ENCODE data around the gene CBLN1. TPM values are rescaled to one million over a fixed set of nuclear protein-coding genes. Genes with fewer than 3 reads are reported as not detected.
A peak's percentile ranks its signal among the peaks of the same experiment; 100 is the strongest.

The CBLN1 gene
- total and polyA plus RNA-seq, 2 of the 4 experiments (the other 2 are of a cell fraction): not detected

DNA sequence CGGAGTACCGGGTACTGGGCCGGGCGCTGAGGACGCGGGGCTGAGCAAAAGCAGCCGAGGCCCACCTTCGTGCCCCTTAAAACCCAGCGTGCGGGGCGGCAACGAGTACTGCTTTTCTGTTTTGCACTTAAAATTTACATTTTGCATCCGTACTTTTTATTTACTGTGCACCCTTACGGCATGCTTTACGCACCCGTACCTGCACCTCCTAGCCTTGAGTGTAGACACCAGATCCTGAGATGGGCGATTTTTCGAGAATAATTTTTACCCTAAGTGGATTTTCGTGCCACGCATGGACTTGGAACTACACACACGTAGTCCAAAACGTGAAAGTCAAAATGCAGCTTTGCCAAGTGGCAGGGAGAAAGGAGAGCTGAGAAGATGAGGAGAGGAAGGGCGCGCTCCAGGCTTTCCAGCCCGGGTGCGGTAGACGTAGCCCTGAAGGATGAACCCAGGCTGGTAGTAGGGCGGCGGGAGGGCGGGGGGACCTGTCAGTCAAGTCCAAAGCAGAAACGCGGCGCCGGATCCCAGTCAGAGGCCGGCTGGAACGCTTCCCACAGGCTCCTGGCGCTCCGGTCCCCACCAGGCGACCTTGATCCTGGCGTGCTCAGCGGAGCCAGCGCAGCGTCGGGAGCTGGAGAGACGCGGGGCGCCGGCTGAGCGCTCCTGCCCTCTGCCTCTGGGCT lies 1.2 kb upstream of the CBLN1 start:
- no peak overlapping the region for H2BK120ac ChIP-seq (ENCODE audit: low read depth, low read length)
- DNase-seq: no peak
- H3K18ac ChIP-seq (ENCODE audit: low read depth, low read length): no peak overlapping the region
- no peaks in the 10 kb centered on the region for H3K9me3 ChIP-seq (ENCODE audit: control insufficient read depth, insufficient read depth, low read length)
- H4K20me1 ChIP-seq (ENCODE audit: insufficient read depth, low read length): no peaks in the 10 kb centered on the region
- peaks cover 47% of the 10 kb centered on the region for H3K27me3 ChIP-seq (ENCODE audit: control insufficient read depth, insufficient read depth, low read length)
- no peak overlapping the region for H2AK9ac ChIP-seq (replicated peaks; ENCODE audit: low read depth, low read length, poor library complexity)
- H2AK5ac ChIP-seq (ENCODE audit: low read depth, low read length): no peak overlapping the region
- no peak overlapping the region for H4K8ac ChIP-seq (ENCODE audit: low read depth in 2 of 2, low read length in 2 of 2)
- peak overlapping the region; percentile 70 for H2AFZ ChIP-seq (replicated peaks; ENCODE audit: low read length, poor library complexity)
- no peak overlapping the region for H2BK20ac ChIP-seq (ENCODE audit: low read depth, low read length)
- H3K79me1 ChIP-seq (ENCODE audit: low read depth in 1 of 2, low read length in 2 of 2): no peaks in the 10 kb centered on the region
- H3K36me3 ChIP-seq (ENCODE audit: control insufficient read depth, insufficient read depth, low read length): no peaks in the 10 kb centered on the region
- H3K4me2 ChIP-seq (ENCODE audit: low read depth, low read length): no peak overlapping the region
- in situ Hi-C loops (cut with MboI; ENCODE audit: low sequenced_read_pairs): no loop called here
- dilution Hi-C loops (cut with HindIII; ENCODE audit: low sequenced_read_pairs, unreplicated experiment): no loop called here
- no TSS peak for BruUV-seq (replicated peaks)
- CTCF ChIA-PET: no interaction called here
- 15% methylated on average over 16 of the region's 49 CpGs; no CpG with 5 or more reads in 1 of the 2 experiments for WGBS, 2 experiments (ENCODE audit: extremely low coverage in 2 of 2, insufficient read length in 1 of 2)
- H3K27ac ChIP-seq (ENCODE audit: insufficient read depth, low read length): no peak overlapping the region
- ATAC-seq (ENCODE audit: low read depth): no peak
- H3K4me1 ChIP-seq (ENCODE audit: control insufficient read depth, insufficient read depth, low read length): no peaks in the 10 kb centered on the region
- no peak overlapping the region for H3K4ac ChIP-seq (ENCODE audit: low read depth, low read length)
- H4K5ac ChIP-seq (ENCODE audit: low read depth, low read length): no peak overlapping the region
- no peak overlapping the region for H3K9ac ChIP-seq (ENCODE audit: low read depth, low read length)
- TF ChIP-seq MAZ (IDR thresholded peaks at IDR 0.05; ENCODE audit: borderline replicate concordance, low read depth, low read length): no peak
- TF ChIP-seq RCOR1 (IDR thresholded peaks at IDR 0.05; ENCODE audit: insufficient replicate concordance, low read length): no peak
- TF ChIP-seq, protein P1, sequence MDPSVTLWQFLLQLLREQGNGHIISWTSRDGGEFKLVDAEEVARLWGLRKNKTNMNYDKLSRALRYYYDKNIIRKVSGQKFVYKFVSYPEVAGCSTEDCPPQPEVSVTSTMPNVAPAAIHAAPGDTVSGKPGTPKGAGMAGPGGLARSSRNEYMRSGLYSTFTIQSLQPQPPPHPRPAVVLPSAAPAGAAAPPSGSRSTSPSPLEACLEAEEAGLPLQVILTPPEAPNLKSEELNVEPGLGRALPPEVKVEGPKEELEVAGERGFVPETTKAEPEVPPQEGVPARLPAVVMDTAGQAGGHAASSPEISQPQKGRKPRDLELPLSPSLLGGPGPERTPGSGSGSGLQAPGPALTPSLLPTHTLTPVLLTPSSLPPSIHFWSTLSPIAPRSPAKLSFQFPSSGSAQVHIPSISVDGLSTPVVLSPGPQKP (IDR thresholded peaks at IDR 0.05; ENCODE audit: borderline replicate concordance, low read depth, low read length): no peak
- no peak for TF ChIP-seq FOS (IDR thresholded peaks at IDR 0.05; ENCODE audit: low read depth, low read length)
- no peak for TF ChIP-seq BHLHE40 (IDR thresholded peaks at IDR 0.05; ENCODE audit: low read depth, low read length)
- TF ChIP-seq RFX5 (IDR thresholded peaks at IDR 0.05; ENCODE audit: low read depth, low read length): no peak
- TF ChIP-seq, protein P2, sequence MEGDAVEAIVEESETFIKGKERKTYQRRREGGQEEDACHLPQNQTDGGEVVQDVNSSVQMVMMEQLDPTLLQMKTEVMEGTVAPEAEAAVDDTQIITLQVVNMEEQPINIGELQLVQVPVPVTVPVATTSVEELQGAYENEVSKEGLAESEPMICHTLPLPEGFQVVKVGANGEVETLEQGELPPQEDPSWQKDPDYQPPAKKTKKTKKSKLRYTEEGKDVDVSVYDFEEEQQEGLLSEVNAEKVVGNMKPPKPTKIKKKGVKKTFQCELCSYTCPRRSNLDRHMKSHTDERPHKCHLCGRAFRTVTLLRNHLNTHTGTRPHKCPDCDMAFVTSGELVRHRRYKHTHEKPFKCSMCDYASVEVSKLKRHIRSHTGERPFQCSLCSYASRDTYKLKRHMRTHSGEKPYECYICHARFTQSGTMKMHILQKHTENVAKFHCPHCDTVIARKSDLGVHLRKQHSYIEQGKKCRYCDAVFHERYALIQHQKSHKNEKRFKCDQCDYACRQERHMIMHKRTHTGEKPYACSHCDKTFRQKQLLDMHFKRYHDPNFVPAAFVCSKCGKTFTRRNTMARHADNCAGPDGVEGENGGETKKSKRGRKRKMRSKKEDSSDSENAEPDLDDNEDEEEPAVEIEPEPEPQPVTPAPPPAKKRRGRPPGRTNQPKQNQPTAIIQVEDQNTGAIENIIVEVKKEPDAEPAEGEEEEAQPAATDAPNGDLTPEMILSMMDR (conservative IDR thresholded peaks at IDR 0.05; ENCODE audit: low read depth, low read length): no peak
- TF ChIP-seq, protein P3, sequence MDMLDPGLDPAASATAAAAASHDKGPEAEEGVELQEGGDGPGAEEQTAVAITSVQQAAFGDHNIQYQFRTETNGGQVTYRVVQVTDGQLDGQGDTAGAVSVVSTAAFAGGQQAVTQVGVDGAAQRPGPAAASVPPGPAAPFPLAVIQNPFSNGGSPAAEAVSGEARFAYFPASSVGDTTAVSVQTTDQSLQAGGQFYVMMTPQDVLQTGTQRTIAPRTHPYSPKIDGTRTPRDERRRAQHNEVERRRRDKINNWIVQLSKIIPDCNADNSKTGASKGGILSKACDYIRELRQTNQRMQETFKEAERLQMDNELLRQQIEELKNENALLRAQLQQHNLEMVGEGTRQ (IDR thresholded peaks at IDR 0.05; ENCODE audit: low read depth, low read length): no peak
- no peak for TF ChIP-seq MXI1 (IDR thresholded peaks at IDR 0.05; ENCODE audit: borderline replicate concordance, low read depth, low read length)
- no peak for TF ChIP-seq POLR2A (IDR thresholded peaks at IDR 0.05; ENCODE audit: low read depth, low read length)
- TF ChIP-seq NFE2L2 (IDR thresholded peaks at IDR 0.05; ENCODE audit: low read depth, low read length): no peak
- no peak for TF ChIP-seq CHD1 (IDR thresholded peaks at IDR 0.05; ENCODE audit: low read depth, low read length)
- no peak for TF ChIP-seq SMC3 (IDR thresholded peaks at IDR 0.05; ENCODE audit: low read depth, low read length)
- TF ChIP-seq RAD21 (IDR thresholded peaks at IDR 0.05; ENCODE audit: low read length): no peak
- no peak for TF ChIP-seq MAFK (IDR thresholded peaks at IDR 0.05; ENCODE audit: low read depth, low read length)
- no peak for TF ChIP-seq CEBPB (IDR thresholded peaks at IDR 0.05; ENCODE audit: low read depth, low read length)
- H2BK5ac ChIP-seq (ENCODE audit: low read depth, low read length, poor library complexity, severe bottlenecking): no peak overlapping the region
- no peak overlapping the region for H3K23ac ChIP-seq (ENCODE audit: low read depth, low read length)
- intact Hi-C loops (cut with micrococcal nuclease): no loop called here
- no peak overlapping the region for H3K4me3 ChIP-seq (ENCODE audit: insufficient read depth, low read depth, low read length)
- H2BK15ac ChIP-seq (ENCODE audit: low read depth, low read length): no peak overlapping the region
- POLR2A ChIA-PET (ENCODE audit: unreplicated experiment): no interaction called here
- no peak overlapping the region for H3K14ac ChIP-seq (replicated peaks; ENCODE audit: low read depth, low read length)
- no peak overlapping the region for H4K91ac ChIP-seq (ENCODE audit: insufficient read depth, low read depth, low read length)
- H3K9me1 ChIP-seq (ENCODE audit: insufficient read depth, low read length): no peaks in the 10 kb centered on the region
- no peak overlapping the region for H3K56ac ChIP-seq (ENCODE audit: extremely low read depth, insufficient read depth, low read length)
